Muscle of leg (tissue), 11 donors: ENCODE results near the gene PLEKHM3. TPM values are rescaled to one million over a fixed set of nuclear protein-coding genes. Genes with fewer than 3 reads are reported as not detected.

Experiments used
- DNase-seq: peaks from one replicate; pipeline ENCODE4 v3.0.0; 2013
- H3K27ac ChIP-seq: one replicate; pipeline ENCODE4 v1.5.1; 2013; ENCODE audit warnings: mild to moderate bottlenecking, low read length, control low read depth
- H3K27me3 ChIP-seq: one replicate; pipeline ENCODE4 v1.6.1; 2013; ENCODE audit warnings: low read length; ENCODE audit not compliant: control insufficient read depth, insufficient read depth
- H3K36me3 ChIP-seq: one replicate; pipeline ENCODE4 v1.6.1; 2013; ENCODE audit warnings: low read length; ENCODE audit not compliant: control insufficient read depth, insufficient read depth
- H3K4me1 ChIP-seq: one replicate; pipeline ENCODE4 v1.6.1; 2013; ENCODE audit warnings: low read length; ENCODE audit not compliant: control insufficient read depth, insufficient read depth
- H3K4me3 ChIP-seq: one replicate; pipeline ENCODE4 v1.5.1; 2013; ENCODE audit warnings: low read length, control low read depth
- H3K9me3 ChIP-seq: replicated peaks from 2 replicates; pipeline ENCODE4 v1.6.1; 2013; ENCODE audit warnings: low read depth, low read length; ENCODE audit not compliant: control insufficient read depth
- WGBS: methylation state at CpG from one replicate; pipeline ENCODE4 v1.1.5; 2013; ENCODE audit warnings: missing lambda C conversion rate; ENCODE audit not compliant: insufficient coverage; 5-methylcytosine and 5-hydroxymethylcytosine counted together
- polyA plus RNA-seq, 8 donors: library from polyadenylated mRNA; unstranded; fragments of 120-200 nt; gene quantifications; one replicate each; pipeline versions ENCODE4 v1.2.1 to v1.2.3, GENCODE V29; 2013; ENCODE audit warnings: inconsistent platforms in 1 of 8, low replicate concordance in 1 of 8; ENCODE audit not compliant: insufficient read length in 8 of 8, insufficient read depth in 1 of 8
- total RNA-seq: library from RNA; stranded (reverse); fragments of 120-200 nt; gene quantifications from one replicate; pipeline ENCODE4 v1.2.4, GENCODE V29; 2013

The PLEKHM3 gene
- total and polyA plus RNA-seq, 9 donors: 6.2 to 9.5 (median 7.4) TPM

GRCh38 chr2:208015475-208015874, 9.9 kb downstream of the PLEKHM3 start:
- no peaks in the 10 kb centered on the region for H3K4me1 ChIP-seq
- no peak for DNase-seq
- no CpG with 5 or more reads among the region's 2 CpGs for WGBS
- H3K4me3 ChIP-seq: no peak overlapping the region
- H3K27ac ChIP-seq: no peak overlapping the region
- H3K9me3 ChIP-seq: no peaks in the 10 kb centered on the region
- H3K36me3 ChIP-seq: no peaks in the 10 kb centered on the region
- H3K27me3 ChIP-seq: no peaks in the 10 kb centered on the region

GRCh38 chr2:208013285-208014178, 11.8 kb downstream of the PLEKHM3 start:
- no peaks in the 10 kb centered on the region for H3K4me1 ChIP-seq
- no peaks in the 10 kb centered on the region for H3K9me3 ChIP-seq
- no peak for DNase-seq
- no peaks in the 10 kb centered on the region for H3K27me3 ChIP-seq
- WGBS: 95% methylated on average over 3 of the region's 9 CpGs
- no peaks in the 10 kb centered on the region for H3K36me3 ChIP-seq
- no peak overlapping the region for H3K27ac ChIP-seq
- no peak overlapping the region for H3K4me3 ChIP-seq

GRCh38 chr2:208012449-208012848, 12.9 kb downstream of the PLEKHM3 start:
- Histone ChIP-seq H3K27me3 (no peaks in the 10 kb centered on the region), H3K4me3 (no peak overlapping the region), H3K36me3 (no peaks in the 10 kb centered on the region), H3K4me1 (no peaks in the 10 kb centered on the region), H3K27ac (no peak overlapping the region), H3K9me3 (no peaks in the 10 kb centered on the region)
- DNase-seq: no peak

- Histone ChIP-seq H3K36me3 (no peaks in the 10 kb centered on the region), H3K4me1 (no peaks in the 10 kb centered on the region), H3K4me3 (no peak overlapping the region), H3K27ac (no peak overlapping the region), H3K27me3 (no peaks in the 10 kb centered on the region), H3K9me3 (no peaks in the 10 kb centered on the region)
- DNase-seq: no peak
Observed at GRCh38 chr2:208010506-208010905, 14.8 kb downstream of the PLEKHM3 start.

GRCh38 chr2:208006833-208007232, 18.5 kb downstream of the PLEKHM3 start:
- H3K9me3 ChIP-seq: no peaks in the 10 kb centered on the region
- no peak for DNase-seq
- H3K4me1 ChIP-seq: no peaks in the 10 kb centered on the region
- H3K27me3 ChIP-seq: no peaks in the 10 kb centered on the region
- H3K36me3 ChIP-seq: no peaks in the 10 kb centered on the region
- no peak overlapping the region for H3K4me3 ChIP-seq
- H3K27ac ChIP-seq: no peak overlapping the region
- WGBS: 100% methylated on average over 1 of the region's 5 CpGs

DNA sequence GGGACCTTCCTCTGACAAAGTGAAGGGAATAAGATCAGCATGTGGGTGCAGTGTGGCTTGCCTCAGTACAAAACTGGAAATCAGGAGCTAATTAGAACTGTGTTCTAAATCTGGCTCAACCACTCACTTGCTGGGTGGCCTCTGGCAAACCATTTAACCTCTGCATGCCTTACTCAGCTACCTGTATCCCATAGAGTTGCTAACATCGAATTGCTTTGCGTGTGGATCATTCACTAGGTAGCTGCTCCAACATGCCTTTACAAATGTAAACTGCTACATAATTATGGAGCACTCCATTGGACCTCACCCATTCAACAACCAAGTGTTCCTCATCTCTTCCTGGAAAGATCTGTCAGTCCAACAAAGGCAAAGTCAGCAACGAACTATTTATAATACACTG, 19.0 kb downstream of the PLEKHM3 start:
- no peaks in the 10 kb centered on the region for H3K4me1 ChIP-seq
- peaks cover 3% of the 10 kb centered on the region for H3K36me3 ChIP-seq
- H3K27me3 ChIP-seq: no peaks in the 10 kb centered on the region
- DNase-seq: no peak
- WGBS: 77% methylated on average over 2 of the region's 3 CpGs
- H3K27ac ChIP-seq: no peak overlapping the region
- no peak overlapping the region for H3K4me3 ChIP-seq
- no peaks in the 10 kb centered on the region for H3K9me3 ChIP-seq

GRCh38 chr2:208001924-208002323, 23.4 kb downstream of the PLEKHM3 start:
- no peak overlapping the region for H3K4me3 ChIP-seq
- H3K27ac ChIP-seq: no peak overlapping the region
- H3K27me3 ChIP-seq: no peaks in the 10 kb centered on the region
- no peak for DNase-seq
- 78% methylated on average over 1 of the region's 5 CpGs for WGBS
- peaks cover 21% of the 10 kb centered on the region for H3K36me3 ChIP-seq
- H3K9me3 ChIP-seq: no peaks in the 10 kb centered on the region
- no peaks in the 10 kb centered on the region for H3K4me1 ChIP-seq

DNA sequence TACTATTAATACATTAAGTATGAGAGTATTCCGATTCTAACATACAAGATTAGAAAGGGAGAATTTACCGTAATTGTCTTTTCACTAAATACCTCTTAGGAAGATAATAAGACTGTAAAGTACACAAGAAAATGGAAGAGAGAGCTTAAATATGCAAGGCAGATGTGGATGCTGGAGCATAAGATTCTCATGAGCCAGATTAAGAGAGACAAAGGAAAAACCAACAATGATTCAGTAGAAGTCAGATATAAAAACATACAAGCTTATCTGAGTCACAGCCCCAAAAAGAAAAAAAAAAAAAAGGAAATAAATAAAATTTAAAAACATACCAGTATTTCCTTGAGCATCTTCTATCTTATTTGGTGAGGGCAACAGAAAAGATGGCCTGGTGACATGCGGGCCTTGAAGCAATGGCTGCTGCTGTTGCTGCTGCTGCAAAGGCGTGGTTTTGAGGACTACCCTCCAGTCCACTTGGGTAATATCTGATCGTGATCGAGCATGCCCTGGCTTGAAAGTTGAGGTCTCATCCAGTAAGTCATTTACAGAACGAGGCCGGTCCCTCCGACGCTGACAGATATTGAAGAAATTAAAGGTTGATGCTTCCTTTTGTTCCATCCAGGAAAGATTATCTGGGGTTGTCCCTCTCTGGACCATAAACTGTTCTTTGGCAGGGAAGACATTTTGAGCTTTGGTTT, 24.5 kb downstream of the PLEKHM3 start:
- WGBS: 96% methylated on average over 8 of the region's 10 CpGs
- Histone ChIP-seq H3K4me3 (no peak overlapping the region), H3K27ac (no peak overlapping the region), H3K4me1 (no peaks in the 10 kb centered on the region), H3K27me3 (no peaks in the 10 kb centered on the region), H3K9me3 (no peaks in the 10 kb centered on the region), H3K36me3 (peaks cover 21% of the 10 kb centered on the region)
- no peak for DNase-seq

DNA sequence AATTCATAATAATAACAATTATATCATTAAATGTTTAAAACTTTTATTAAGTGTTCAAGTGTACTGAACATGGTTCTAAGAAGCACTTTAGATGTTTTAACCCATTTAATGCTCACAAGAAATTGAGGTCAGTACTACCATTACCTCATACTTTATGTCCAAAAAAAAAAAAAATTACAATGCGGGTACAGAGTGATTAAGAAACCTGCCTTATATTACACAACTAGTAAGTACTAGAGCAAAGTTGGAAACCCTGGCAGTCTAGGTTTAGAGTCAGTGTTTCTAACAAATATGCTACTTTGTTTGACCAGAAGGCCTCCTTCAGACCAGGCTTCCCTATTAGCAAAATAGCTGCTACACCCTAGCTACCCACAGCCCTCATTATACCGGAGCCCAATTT, 28.5 kb downstream of the PLEKHM3 start:
- H3K27me3 ChIP-seq: no peaks in the 10 kb centered on the region
- H3K36me3 ChIP-seq: peaks cover 21% of the 10 kb centered on the region
- H3K9me3 ChIP-seq: no peaks in the 10 kb centered on the region
- no CpG with 5 or more reads among the region's 2 CpGs for whole genome bisulfite sequencing
- H3K4me3 ChIP-seq: no peak overlapping the region
- no peak for DNase-seq
- H3K4me1 ChIP-seq: no peaks in the 10 kb centered on the region
- H3K27ac ChIP-seq: no peak overlapping the region

DNA sequence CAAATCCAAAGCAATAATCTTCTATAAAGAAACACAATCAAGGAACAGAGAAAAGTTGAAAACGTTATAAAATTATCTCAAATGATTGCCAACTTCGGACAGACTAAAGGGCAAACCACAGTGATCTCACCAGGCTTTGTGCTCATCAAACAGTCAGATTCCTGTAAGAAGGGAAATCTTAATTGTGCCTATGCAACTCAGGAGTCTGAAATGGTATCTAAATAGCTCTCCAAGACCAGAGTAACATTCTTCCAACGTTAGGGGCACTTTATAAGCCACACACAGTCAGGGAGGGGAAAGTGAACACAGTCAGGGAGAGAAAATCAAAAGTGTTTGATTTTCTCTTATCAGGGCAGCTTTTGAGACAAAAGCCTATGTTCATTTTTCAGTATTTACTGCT, 29.4 kb downstream of the PLEKHM3 start:
- H3K9me3 ChIP-seq: no peaks in the 10 kb centered on the region
- WGBS: no CpG with 5 or more reads among the region's 3 CpGs
- H3K36me3 ChIP-seq: peaks cover 14% of the 10 kb centered on the region
- H3K4me1 ChIP-seq: no peaks in the 10 kb centered on the region
- no peak for DNase-seq
- no peaks in the 10 kb centered on the region for H3K27me3 ChIP-seq
- H3K27ac ChIP-seq: no peak overlapping the region
- H3K4me3 ChIP-seq: no peak overlapping the region
